ENCODE results near the gene MGAT5B.
A peak's percentile ranks its signal among the peaks of the same experiment; 100 is the strongest.
"Not testable (repeated sequence)": the region's sequence is repeated elsewhere in the genome, so short reads cannot be mapped to it uniquely, and the experiment has no call there.

Gene MGAT5B

GRCh38 chr17:76840884-76841775 is 27.1 kb upstream of the MGAT5B start:
- H4K8ac ChIP-seq (ENCODE audit: low read depth, low read length) = no peak overlapping the region
- H2AK5ac ChIP-seq (ENCODE audit: low read length) = no peak overlapping the region
- H3K14ac ChIP-seq (ENCODE audit: low read length) = no peak overlapping the region
- H3K9ac ChIP-seq (ENCODE audit: low read length) = no peak overlapping the region
- no peak overlapping the region for H4K12ac ChIP-seq (ENCODE audit: low read depth, low read length)
- H3K4me3 ChIP-seq (ENCODE audit: low read depth, low read length) = no peak overlapping the region
- no peaks in the 10 kb centered on the region for H3K79me2 ChIP-seq (ENCODE audit: control insufficient read depth, insufficient read depth, low read length, poor library complexity)
- no peak overlapping the region for H3K4me2 ChIP-seq (ENCODE audit: low read length)
- H2BK120ac ChIP-seq (ENCODE audit: insufficient read depth, low read length, poor library complexity) = no peak overlapping the region
- no peak overlapping the region for H2AFZ ChIP-seq (ENCODE audit: insufficient read depth, low read length, poor library complexity)
- H2BK5ac ChIP-seq (ENCODE audit: low read depth, low read length, poor library complexity) = no peak overlapping the region
- H3K36me3 ChIP-seq (ENCODE audit: control insufficient read depth in 1 of 2, insufficient read depth in 2 of 2, low read length in 2 of 2) = no peaks in the 10 kb centered on the region
- peaks cover 3 to 4% of the 10 kb centered on the region in 2 experiments for H3K4me1 ChIP-seq (ENCODE audit: control insufficient read depth in 1 of 2, insufficient read depth in 2 of 2, low read length in 2 of 2)
- H3K4ac ChIP-seq (ENCODE audit: low read depth, low read length) = no peak overlapping the region
- WGBS (ENCODE audit: extremely low coverage, insufficient coverage, insufficient read length) = no CpG with 5 or more reads among the region's 8 CpGs
- no peak overlapping the region for H3K27ac ChIP-seq (ENCODE audit: low read depth, low read length)
- no peak for DNase-seq
- H4K91ac ChIP-seq (ENCODE audit: low read depth, low read length) = no peak overlapping the region
- H3K18ac ChIP-seq (ENCODE audit: low read length) = no peak overlapping the region
- H3K23ac ChIP-seq (ENCODE audit: low read length) = no peak overlapping the region
- H3K9me3 ChIP-seq (ENCODE audit: insufficient read depth, low read depth, low read length) = peaks cover 3% of the 10 kb centered on the region
- H3K79me1 ChIP-seq (ENCODE audit: low read length) = no peaks in the 10 kb centered on the region
- no peak overlapping the region for H2BK12ac ChIP-seq (ENCODE audit: low read length)
- peaks cover 11% of the 10 kb centered on the region for H3K27me3 ChIP-seq (ENCODE audit: insufficient read depth, low read length)

- H3K27ac ChIP-seq (ENCODE audit: low read depth, low read length) = no peak overlapping the region
- H3K79me1 ChIP-seq (ENCODE audit: low read length) = no peaks in the 10 kb centered on the region
- H3K79me2 ChIP-seq (ENCODE audit: control insufficient read depth, insufficient read depth, low read length, poor library complexity) = no peaks in the 10 kb centered on the region
- no peak overlapping the region for H3K4me3 ChIP-seq (ENCODE audit: low read depth, low read length)
- H3K4ac ChIP-seq (ENCODE audit: low read depth, low read length) = no peak overlapping the region
- peaks cover 3% of the 10 kb centered on the region for H3K9me3 ChIP-seq (ENCODE audit: insufficient read depth, low read depth, low read length)
- H3K4me1 ChIP-seq (ENCODE audit: control insufficient read depth in 1 of 2, insufficient read depth in 2 of 2, low read length in 2 of 2) = peaks cover 3 to 4% of the 10 kb centered on the region in 2 experiments
- H3K9ac ChIP-seq (ENCODE audit: low read length) = no peak overlapping the region
- no peaks in the 10 kb centered on the region for H3K36me3 ChIP-seq (ENCODE audit: control insufficient read depth in 1 of 2, insufficient read depth in 2 of 2, low read length in 2 of 2)
- H4K12ac ChIP-seq (ENCODE audit: low read depth, low read length) = no peak overlapping the region
- no peak overlapping the region for H2BK5ac ChIP-seq (ENCODE audit: low read depth, low read length, poor library complexity)
- H3K18ac ChIP-seq (ENCODE audit: low read length) = no peak overlapping the region
- no peak overlapping the region for H2AK5ac ChIP-seq (ENCODE audit: low read length)
- no peak overlapping the region for H3K23ac ChIP-seq (ENCODE audit: low read length)
- H2AFZ ChIP-seq (ENCODE audit: insufficient read depth, low read length, poor library complexity) = no peak overlapping the region
- H3K4me2 ChIP-seq (ENCODE audit: low read length) = no peak overlapping the region
- no peak overlapping the region for H2BK120ac ChIP-seq (ENCODE audit: insufficient read depth, low read length, poor library complexity)
- peaks cover 11% of the 10 kb centered on the region for H3K27me3 ChIP-seq (ENCODE audit: insufficient read depth, low read length)
- no peak overlapping the region for H4K8ac ChIP-seq (ENCODE audit: low read depth, low read length)
- no peak overlapping the region for H4K91ac ChIP-seq (ENCODE audit: low read depth, low read length)
- DNase-seq = no peak
- no peak overlapping the region for H2BK12ac ChIP-seq (ENCODE audit: low read length)
- no CpG with 5 or more reads among the region's 10 CpGs for WGBS (ENCODE audit: extremely low coverage, insufficient coverage, insufficient read length)
- no peak overlapping the region for H3K14ac ChIP-seq (ENCODE audit: low read length)
These were observed 26.3 kb upstream of the MGAT5B start for GRCh38 chr17:76841776-76842405.

GRCh38 chr17:76843068-76843467 is 25.1 kb upstream of the MGAT5B start:
- H3K36me3 ChIP-seq (ENCODE audit: control insufficient read depth in 1 of 2, insufficient read depth in 2 of 2, low read length in 2 of 2); H3K18ac ChIP-seq (ENCODE audit: low read length); H3K23ac ChIP-seq (ENCODE audit: low read length); H4K91ac ChIP-seq (ENCODE audit: low read depth, low read length); H2AFZ ChIP-seq (ENCODE audit: insufficient read depth, low read length, poor library complexity); DNase-seq; H2BK5ac ChIP-seq (ENCODE audit: low read depth, low read length, poor library complexity); H4K8ac ChIP-seq (ENCODE audit: low read depth, low read length); H3K9me3 ChIP-seq (ENCODE audit: insufficient read depth, low read depth, low read length); H3K4ac ChIP-seq (ENCODE audit: low read depth, low read length); H3K79me1 ChIP-seq (ENCODE audit: low read length); H3K4me1 ChIP-seq (ENCODE audit: control insufficient read depth in 1 of 2, insufficient read depth in 2 of 2, low read length in 2 of 2); H3K4me3 ChIP-seq (ENCODE audit: low read depth, low read length); H2BK12ac ChIP-seq (ENCODE audit: low read length); H2AK5ac ChIP-seq (ENCODE audit: low read length); H3K79me2 ChIP-seq (ENCODE audit: control insufficient read depth, insufficient read depth, low read length, poor library complexity); H3K27ac ChIP-seq (ENCODE audit: low read depth, low read length); H4K12ac ChIP-seq (ENCODE audit: low read depth, low read length); H3K14ac ChIP-seq (ENCODE audit: low read length); H2BK120ac ChIP-seq (ENCODE audit: insufficient read depth, low read length, poor library complexity); H3K4me2 ChIP-seq (ENCODE audit: low read length); H3K9ac ChIP-seq (ENCODE audit: low read length): not testable (repeated sequence)
- WGBS (ENCODE audit: extremely low coverage, insufficient coverage, insufficient read length) = no CpG with 5 or more reads among the region's 6 CpGs
- H3K27me3 ChIP-seq (ENCODE audit: insufficient read depth, low read length) = peaks cover 11% of the 10 kb centered on the region

GRCh38 chr17:76843703-76844484 is 24.3 kb upstream of the MGAT5B start:
- Histone ChIP-seq H3K79me2 (ENCODE audit: control insufficient read depth, insufficient read depth, low read length, poor library complexity) (no peaks in the 10 kb centered on the region), H3K27ac (ENCODE audit: low read depth, low read length) (no peak overlapping the region)

More at GRCh38 chr17:76843703-76844484, 24.3 kb upstream of the MGAT5B start:
- Histone ChIP-seq H4K8ac (ENCODE audit: low read depth, low read length) (no peak overlapping the region), H3K14ac (ENCODE audit: low read length) (no peak overlapping the region), H3K27me3 (ENCODE audit: insufficient read depth, low read length) (peaks cover 11% of the 10 kb centered on the region), H2AK5ac (ENCODE audit: low read length) (no peak overlapping the region), H4K91ac (ENCODE audit: low read depth, low read length) (no peak overlapping the region), H3K4ac (ENCODE audit: low read depth, low read length) (no peak overlapping the region), H3K9me3 (ENCODE audit: insufficient read depth, low read depth, low read length) (peaks cover 1% of the 10 kb centered on the region), H2AFZ (ENCODE audit: insufficient read depth, low read length, poor library complexity) (no peak overlapping the region), H3K36me3 (ENCODE audit: control insufficient read depth in 1 of 2, insufficient read depth in 2 of 2, low read length in 2 of 2) (no peaks in the 10 kb centered on the region), H3K4me2 (ENCODE audit: low read length) (no peak overlapping the region), H3K4me3 (ENCODE audit: low read depth, low read length) (no peak overlapping the region), H2BK120ac (ENCODE audit: insufficient read depth, low read length, poor library complexity) (no peak overlapping the region), H3K4me1 (ENCODE audit: control insufficient read depth in 1 of 2, insufficient read depth in 2 of 2, low read length in 2 of 2) (peaks cover 3 to 4% of the 10 kb centered on the region in 2 experiments), H2BK5ac (ENCODE audit: low read depth, low read length, poor library complexity) (no peak overlapping the region), H2BK12ac (ENCODE audit: low read length) (no peak overlapping the region), H3K79me1 (ENCODE audit: low read length) (no peaks in the 10 kb centered on the region), H3K9ac (ENCODE audit: low read length) (no peak overlapping the region), H3K18ac (ENCODE audit: low read length) (no peak overlapping the region), H4K12ac (ENCODE audit: low read depth, low read length) (no peak overlapping the region), H3K23ac (ENCODE audit: low read length) (no peak overlapping the region)
- DNase-seq = peak; percentile 33 to 48
- WGBS (ENCODE audit: extremely low coverage, insufficient coverage, insufficient read length) = no CpG with 5 or more reads among the region's 10 CpGs
